Astrocyte (in vitro differentiated cells and primary cell): ENCODE results near the gene UBQLNL.

Source experiments
- CTCF ChIP-seq: IDR thresholded peaks from 2 replicates; pipeline ENCODE4 v1.5.1; 2011; ENCODE audit warnings: low read depth, mild to moderate bottlenecking, inconsistent platforms, low read length, moderate library complexity; ENCODE audit not compliant: insufficient read depth
- EZH2 ChIP-seq: IDR thresholded peaks from 2 replicates; pipeline ENCODE4 v1.6.1; 2012; ENCODE audit warnings: mild to moderate bottlenecking, low read length, inconsistent platforms; ENCODE audit not compliant: insufficient read depth

- TF ChIP-seq CTCF (no peak), EZH2 (no peak)
These were observed 47.9 kb upstream of the UBQLNL start for GRCh38 chr11:5564259-5565019.
